HepG2 (cell line): ENCODE data around the gene SLC12A3. TPM values are rescaled to one million over a fixed set of nuclear protein-coding genes. Genes with fewer than 3 reads are reported as not detected.

Source experiments
- ATAC-seq: fragments of 200-7000 bp; cut with Tn5 transposase; 3 replicates; pipeline ENCODE4 v1.9.1; 2020; ENCODE audit warnings: mild to moderate bottlenecking, moderate library complexity
- BruUV-seq: library from RNA; stranded (reverse); fragments of 400-500 nt; replicated peaks from 2 replicates; lab custom pipeline; 2021; lab: Mats Ljungman, UMichigan
- CTCF ChIA-PET: fragments of 300-600 bp; formaldehyde crosslinking; extraction: SDS; loops from one replicate; lab custom pipeline; 2021; ENCODE audit warnings: low total read pairs, inconsistent platforms, low intra/inter-chr PET ratio; lab: Yijun Ruan, JAX
- POLR2A ChIA-PET: fragments of 350-600 bp; sonication (Branson Sonifier 250); formaldehyde crosslinking; loops from one replicate; lab custom pipeline; 2020; ENCODE audit warnings: antibody characterized with exemption, inconsistent platforms; lab: Yijun Ruan, JAX
- DNase-seq: peaks from one replicate; pipeline ENCODE4 v3.0.0-alpha.2; 2015; ENCODE audit warnings: low spot score
- FAIRE-seq: peaks from 3 replicates; lab custom pipeline; 2011; peaks lifted over from hg19 to GRCh38; lab: Jason Lieb, UNC
- H2AFZ ChIP-seq: one replicate; pipeline ENCODE4 v1.6.1; 2011; ENCODE audit warnings: low read length, inconsistent platforms
- H3K27ac ChIP-seq: fragments of 300-600 bp; 3 replicates; pipeline ENCODE4 v1.8.0; 2011; ENCODE audit warnings: mixed run types, mild to moderate bottlenecking, mixed read lengths, low read length, inconsistent platforms; ENCODE audit not compliant: insufficient read depth; ENCODE audit errors: extremely low read length
- H3K27me3 ChIP-seq, 2 experiments: fragments of 200-600 bp in 1 of 2; 2 replicates in 1 of 2; 3 replicates in 1 of 2; pipeline versions ENCODE4 v1.6.0 to v1.8.0; 2011; ENCODE audit warnings: low read length in 2 of 2, mild to moderate bottlenecking in 2 of 2, moderate library complexity in 2 of 2, inconsistent platforms in 1 of 2; ENCODE audit not compliant: insufficient read depth in 2 of 2, control insufficient read depth in 1 of 2
- H3K36me3 ChIP-seq, 2 experiments: fragments of 200-600 bp in 1 of 2; replicated peaks in 1 of 2; 2 replicates in 1 of 2; 3 replicates in 1 of 2; pipeline versions ENCODE4 v1.5.1 to v1.8.0; 2011; ENCODE audit warnings: low read length in 2 of 2, inconsistent platforms in 1 of 2; ENCODE audit not compliant: insufficient read depth in 2 of 2, control insufficient read depth in 1 of 2
- H3K4me1 ChIP-seq: 2 replicates; pipeline ENCODE4 v1.5.1; 2012; ENCODE audit warnings: low read length, inconsistent platforms; ENCODE audit not compliant: insufficient read depth
- H3K4me2 ChIP-seq: 2 replicates; pipeline ENCODE4 v1.6.0; 2011; ENCODE audit warnings: low read depth, low read length, inconsistent platforms
- H3K4me3 ChIP-seq, 3 experiments: fragments of 200-600 bp in 1 of 3; sonication (generic), shearing (Covaris generic) in 1 of 3; replicated peaks in 1 of 3; 2 replicates each; pipeline ENCODE4 v1.5.1; 2011 to 2016; ENCODE audit warnings: low read length in 3 of 3, inconsistent platforms in 2 of 3, low read depth in 2 of 3, mild to moderate bottlenecking in 2 of 3, control low read depth in 1 of 3, mixed read lengths in 1 of 3; ENCODE audit not compliant: insufficient read depth in 1 of 3
- H3K79me2 ChIP-seq: one replicate; pipeline ENCODE4 v1.6.1; 2011; ENCODE audit warnings: low read length, inconsistent platforms; ENCODE audit not compliant: insufficient read depth
- H3K9ac ChIP-seq: 2 replicates; pipeline ENCODE4 v1.6.0; 2011; ENCODE audit warnings: mild to moderate bottlenecking, low read depth, low read length, inconsistent platforms; ENCODE audit not compliant: insufficient read depth
- H3K9me3 ChIP-seq: 2 replicates; pipeline ENCODE4 v1.5.1; 2012; ENCODE audit warnings: mild to moderate bottlenecking, low read length
- H4K20me1 ChIP-seq: 2 replicates; pipeline ENCODE4 v1.6.0; 2011; ENCODE audit warnings: inconsistent platforms, mild to moderate bottlenecking, low read length, moderate library complexity; ENCODE audit not compliant: insufficient read depth
- ATM ChIP-seq: fragments of 450-650 bp; IDR thresholded peaks from 2 replicates; pipeline ENCODE4 v1.7.1; 2017; ENCODE audit warnings: mild to moderate bottlenecking, borderline replicate concordance
- CEBPB ChIP-seq: IDR thresholded peaks from 2 replicates; pipeline ENCODE4 v1.6.1; 2011; ENCODE audit warnings: low read depth, low read length, improper control_type of control experiment, borderline replicate concordance
- CENPT ChIP-seq: sonication (generic); formaldehyde crosslinking; IDR thresholded peaks from 2 replicates; pipeline ENCODE4 v1.8.0; 2022; ENCODE audit warnings: low read depth, mild to moderate bottlenecking, moderate library complexity, missing genetic modification reagents
- DNMT1 ChIP-seq: sonication (generic); formaldehyde crosslinking; IDR thresholded peaks from 2 replicates; pipeline ENCODE4 v1.5.1; 2020; ENCODE audit warnings: mild to moderate bottlenecking, missing genetic modification reagents
- GFI1 ChIP-seq: sonication (generic); formaldehyde crosslinking; IDR thresholded peaks from 2 replicates; pipeline ENCODE4 v1.5.0; 2020; ENCODE audit warnings: missing genetic modification reagents, mild to moderate bottlenecking, borderline replicate concordance
- HDAC1 ChIP-seq: sonication (generic); formaldehyde crosslinking; IDR thresholded peaks from 2 replicates; pipeline ENCODE4 v1.5.1; 2020; ENCODE audit warnings: mild to moderate bottlenecking, missing genetic modification reagents
- TFDP2 ChIP-seq: sonication (generic); formaldehyde crosslinking; IDR thresholded peaks from 2 replicates; pipeline ENCODE4 v1.4.0; 2020; ENCODE audit warnings: missing genetic modification reagents
- ZNF3 ChIP-seq: IDR thresholded peaks from 2 replicates; pipeline ENCODE4 v1.7.0; 2017; ENCODE audit warnings: inconsistent platforms
- ZNF33B ChIP-seq: sonication (generic); formaldehyde crosslinking; IDR thresholded peaks from 2 replicates; pipeline ENCODE4 v1.5.1; 2020; ENCODE audit warnings: mild to moderate bottlenecking, missing genetic modification reagents
- ZNF740 ChIP-seq: sonication (generic); formaldehyde crosslinking; IDR thresholded peaks from 2 replicates; pipeline ENCODE4 v1.4.0; 2020; ENCODE audit warnings: missing genetic modification reagents
- WGBS: methylation state at CpG from one replicate; pipeline ENCODE4 v1.1.6; 2017; ENCODE audit warnings: low lambda C conversion rate; 5-methylcytosine and 5-hydroxymethylcytosine counted together
- in situ Hi-C: cut with HindIII; loops from 2 replicates; pipeline ENCODE4 v1.10.0; 2017; ENCODE audit warnings: low pct_unique_long_range_greater_than_20kb; ENCODE audit not compliant: extremely low pct_ligation_motif_present
- intact Hi-C: fragments of 100-400 bp; cut with micrococcal nuclease; formaldehyde crosslinking; loops from one replicate; pipeline ENCODE4 v1.10.0; 2022; ENCODE audit not compliant: unreplicated experiment
- polyA plus RNA-seq, 8 experiments: library from polyadenylated mRNA; depleted of rRNA in 3 of 8; stranded (reverse) in 7 of 8; unstranded in 1 of 8; fragments of >200 nt; fragmentation: Illumina TruSeq in 4 of 8; extraction: Trizol in 4 of 8; gene quantifications; 2 replicates each; pipeline versions ENCODE4 v1.2.1 to v1.2.3, GENCODE V29; 2011 to 2016; ENCODE audit warnings: low read depth in 4 of 8, missing spikeins in 1 of 8, mixed read lengths in 1 of 8; ENCODE audit not compliant: insufficient read depth in 1 of 8
- total RNA-seq, 5 experiments: library from RNA; depleted of rRNA; stranded (reverse); fragments of >200 nt; fragmentation: Illumina TruSeq; extraction: Trizol; gene quantifications; 2 replicates each; pipeline ENCODE4 v1.2.3, GENCODE V29; 2016; ENCODE audit warnings: low read depth in 1 of 5
- TF ChIP-seq, protein P1 (sequence below): sonication (generic); formaldehyde crosslinking; IDR thresholded peaks from 2 replicates; pipeline ENCODE4 v1.5.1; 2020; ENCODE audit warnings: mild to moderate bottlenecking, missing genetic modification reagents, borderline replicate concordance

The SLC12A3 gene
- total and polyA plus RNA-seq, 2 of the 13 experiments (the other 11 are each of a cell fraction or from before 2014, with no cell fraction given), result 6.2 TPM; not detected in 1

GRCh38 chr16:56923481-56924091 is 58.6 kb downstream of the SLC12A3 start:
- TF ChIP-seq CEBPB, result peak; percentile 36; the same call in 1 of the 2 replicates
- TF ChIP-seq DNMT1, result no peak
- intact Hi-C loops (no loop called here), in situ Hi-C loops (no loop called here)
- H3K36me3 ChIP-seq, result no peaks in the 10 kb centered on the region
- no peaks in the 10 kb centered on the region for H3K9me3 ChIP-seq
- no TSS peak for BruUV-seq
- peaks cover 58% of the 10 kb centered on the region for H3K4me1 ChIP-seq
- H3K79me2 ChIP-seq, result no peaks in the 10 kb centered on the region
- H3K4me3 ChIP-seq, result no peak overlapping the region
- no peaks in the 10 kb centered on the region for H3K27me3 ChIP-seq
- H3K27ac ChIP-seq, result peak overlapping the region; percentile 72
- FAIRE-seq (no peak), DNase-seq (no peak), ATAC-seq (no peak)
- H3K9ac ChIP-seq, result no peak overlapping the region
- no peak overlapping the region for H2AFZ ChIP-seq
- POLR2A ChIA-PET, result interaction anchor here (8.7 kb wide), 1 partner anchor 8 kb away, joined by 232 read pairs; the partner anchor contains the start of gene HERPUD1
- WGBS, result 68% methylated on average over 9 of the region's 9 CpGs
- no peak overlapping the region for H3K4me2 ChIP-seq
- H4K20me1 ChIP-seq, result no peaks in the 10 kb centered on the region
- CTCF ChIA-PET, result no interaction called here

- WGBS, result 53% methylated on average over 2 of the region's 2 CpGs
- intact Hi-C loops, result no loop called here
- peaks cover 31% of the 10 kb centered on the region for H3K4me1 ChIP-seq
- peaks cover under 1% of the 10 kb centered on the region; the same call in 1 of the 2 replicates for H4K20me1 ChIP-seq
- H3K9ac ChIP-seq, result no peak overlapping the region
- H2AFZ ChIP-seq, result no peak overlapping the region
- no peaks in the 10 kb centered on the region; a peak in 1 of 5 replicates for H3K36me3 ChIP-seq
- no TSS peak for BruUV-seq
- H3K27me3 ChIP-seq, result no peaks in the 10 kb centered on the region; a peak in 1 of 5 replicates
- in situ Hi-C loops, result no loop called here
- CTCF ChIA-PET, result no interaction called here
- peaks cover 5% of the 10 kb centered on the region for H3K79me2 ChIP-seq
- no peak overlapping the region for H3K27ac ChIP-seq
- POLR2A ChIA-PET, result interaction anchor here (1.1 to 8.3 kb wide), 3 partner anchors 7 to 24 kb away, joined by 3 to 232 read pairs (median 7); no protein-coding TSS in a partner anchor
- FAIRE-seq (no peak), ATAC-seq (no peak), DNase-seq (no peak)
- H3K9me3 ChIP-seq, result no peaks in the 10 kb centered on the region
- no peak overlapping the region for H3K4me2 ChIP-seq
- H3K4me3 ChIP-seq, result no peak overlapping the region
- TF ChIP-seq ZNF33B (CRISPR knock-in tag) (no peak), ZNF740 (CRISPR knock-in tag) (no peak), CENPT (CRISPR knock-in tag) (no peak), ZNF3 (CRISPR knock-in tag) (no peak), GFI1 (CRISPR knock-in tag) (no peak), HDAC1 (CRISPR knock-in tag) (no peak), TFDP2 (CRISPR knock-in tag) (no peak), ATM (no peak)
- TF ChIP-seq, protein P1, sequence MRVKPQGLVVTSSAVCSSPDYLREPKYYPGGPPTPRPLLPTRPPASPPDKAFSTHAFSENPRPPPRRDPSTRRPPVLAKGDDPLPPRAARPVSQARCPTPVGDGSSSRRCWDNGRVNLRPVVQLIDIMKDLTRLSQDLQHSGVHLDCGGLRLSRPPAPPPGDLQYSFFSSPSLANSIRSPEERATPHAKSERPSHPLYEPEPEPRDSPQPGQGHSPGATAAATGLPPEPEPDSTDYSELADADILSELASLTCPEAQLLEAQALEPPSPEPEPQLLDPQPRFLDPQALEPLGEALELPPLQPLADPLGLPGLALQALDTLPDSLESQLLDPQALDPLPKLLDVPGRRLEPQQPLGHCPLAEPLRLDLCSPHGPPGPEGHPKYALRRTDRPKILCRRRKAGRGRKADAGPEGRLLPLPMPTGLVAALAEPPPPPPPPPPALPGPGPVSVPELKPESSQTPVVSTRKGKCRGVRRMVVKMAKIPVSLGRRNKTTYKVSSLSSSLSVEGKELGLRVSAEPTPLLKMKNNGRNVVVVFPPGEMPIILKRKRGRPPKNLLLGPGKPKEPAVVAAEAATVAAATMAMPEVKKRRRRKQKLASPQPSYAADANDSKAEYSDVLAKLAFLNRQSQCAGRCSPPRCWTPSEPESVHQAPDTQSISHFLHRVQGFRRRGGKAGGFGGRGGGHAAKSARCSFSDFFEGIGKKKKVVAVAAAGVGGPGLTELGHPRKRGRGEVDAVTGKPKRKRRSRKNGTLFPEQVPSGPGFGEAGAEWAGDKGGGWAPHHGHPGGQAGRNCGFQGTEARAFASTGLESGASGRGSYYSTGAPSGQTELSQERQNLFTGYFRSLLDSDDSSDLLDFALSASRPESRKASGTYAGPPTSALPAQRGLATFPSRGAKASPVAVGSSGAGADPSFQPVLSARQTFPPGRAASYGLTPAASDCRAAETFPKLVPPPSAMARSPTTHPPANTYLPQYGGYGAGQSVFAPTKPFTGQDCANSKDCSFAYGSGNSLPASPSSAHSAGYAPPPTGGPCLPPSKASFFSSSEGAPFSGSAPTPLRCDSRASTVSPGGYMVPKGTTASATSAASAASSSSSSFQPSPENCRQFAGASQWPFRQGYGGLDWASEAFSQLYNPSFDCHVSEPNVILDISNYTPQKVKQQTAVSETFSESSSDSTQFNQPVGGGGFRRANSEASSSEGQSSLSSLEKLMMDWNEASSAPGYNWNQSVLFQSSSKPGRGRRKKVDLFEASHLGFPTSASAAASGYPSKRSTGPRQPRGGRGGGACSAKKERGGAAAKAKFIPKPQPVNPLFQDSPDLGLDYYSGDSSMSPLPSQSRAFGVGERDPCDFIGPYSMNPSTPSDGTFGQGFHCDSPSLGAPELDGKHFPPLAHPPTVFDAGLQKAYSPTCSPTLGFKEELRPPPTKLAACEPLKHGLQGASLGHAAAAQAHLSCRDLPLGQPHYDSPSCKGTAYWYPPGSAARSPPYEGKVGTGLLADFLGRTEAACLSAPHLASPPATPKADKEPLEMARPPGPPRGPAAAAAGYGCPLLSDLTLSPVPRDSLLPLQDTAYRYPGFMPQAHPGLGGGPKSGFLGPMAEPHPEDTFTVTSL (CRISPR knock-in tag), result no peak
Measured at GRCh38 chr16:56927471-56927870, 62.5 kb downstream of the SLC12A3 start.
